HL-60 (cell line): ENCODE measurements around the gene SDCBP2.

ENCODE experiments used
- CTCF ChIP-seq: IDR thresholded peaks from one replicate; pipeline ENCODE4 v1.5.1; 2011; ENCODE audit warnings: low read length, control low read depth, inconsistent platforms; ENCODE audit not compliant: insufficient read depth
- GABPA ChIP-seq: IDR thresholded peaks from 2 replicates; pipeline ENCODE4 v1.6.1; 2012; ENCODE audit warnings: low read depth
- POLR2AphosphoS5 ChIP-seq: IDR thresholded peaks from 2 replicates; pipeline ENCODE4 v1.6.1; 2012; ENCODE audit warnings: low read depth
- REST ChIP-seq: IDR thresholded peaks from 2 replicates; pipeline ENCODE4 v1.6.1; 2012; ENCODE audit warnings: low read depth; ENCODE audit not compliant: insufficient replicate concordance
- SPI1 ChIP-seq: IDR thresholded peaks from 2 replicates; pipeline ENCODE4 v1.6.1; 2012; ENCODE audit warnings: low read depth, mild to moderate bottlenecking, borderline replicate concordance

GRCh38 chr20:1286267-1287024 lies 42.5 kb downstream of the SDCBP2 start:
- no peak for TF ChIP-seq POLR2AphosphoS5
- no peak for TF ChIP-seq CTCF
- TF ChIP-seq SPI1, result no peak
- TF ChIP-seq REST, result no peak
- no peak for TF ChIP-seq GABPA
